Colonic mucosa (tissue), 4 donors: ENCODE data around the gene CYTIP. TPM values are rescaled to one million over a fixed set of nuclear protein-coding genes. Genes with fewer than 3 reads are reported as not detected.
"Not testable (repeated sequence)": the region's sequence is repeated elsewhere in the genome, so short reads cannot be mapped to it uniquely, and the experiment has no call there.

ENCODE experiments used
- DNase-seq: peaks from one replicate; pipeline ENCODE4 v3.0.0-alpha.2; 2020
- H3K27ac ChIP-seq: fragments of 200-600 bp; one replicate; pipeline ENCODE4 v1.8.0; 2021
- H3K27me3 ChIP-seq: fragments of 200-600 bp; one replicate; pipeline ENCODE4 v1.8.0; 2021
- H3K36me3 ChIP-seq: fragments of 200-600 bp; one replicate; pipeline ENCODE4 v1.8.0; 2021
- H3K4me1 ChIP-seq: fragments of 200-600 bp; one replicate; pipeline ENCODE4 v1.8.0; 2021; ENCODE audit warnings: mild to moderate bottlenecking
- H3K4me3 ChIP-seq: fragments of 200-600 bp; one replicate; pipeline ENCODE4 v1.8.0; 2021
- H3K9ac ChIP-seq, 2 donors: one replicate each; pipeline ENCODE4 v1.7.0; 2013; ENCODE audit warnings: control low read depth in 2 of 2, low read depth in 2 of 2, low read length in 2 of 2
- H3K9me3 ChIP-seq: fragments of 200-600 bp; one replicate; pipeline ENCODE4 v1.8.0; 2021
- CTCF ChIP-seq: fragments of 200-600 bp; IDR thresholded peaks from one replicate; pipeline ENCODE4 v1.8.0; 2022; ENCODE audit warnings: antibody characterized with exemption, mild to moderate bottlenecking
- intact Hi-C: fragments of 100-400 bp; cut with DNase I; formaldehyde crosslinking; loops from one replicate; pipeline ENCODE4 v1.14.1; 2022
- total RNA-seq, 2 donors: library from RNA; stranded (reverse); fragmentation: NEBNext Ultra II Directional in 1 of 2; extraction: Animal tissue kit (Norgen Biotek cat#: 25700) in 1 of 2; gene quantifications; one replicate each; pipeline ENCODE4 v1.2.1, GENCODE V29; 2021
- donor health status: healthy.
- donor health status: DM: no; HTN: no; CAD: no.
- donor health status: DM: no; HTN: no; CAD: no.

CYTIP gene
- total RNA-seq, 2 donors from 2014 or later = 5.9 to 8.0 TPM

GRCh38 chr2:157377861-157378260 is 66.0 kb downstream of the CYTIP start:
- H3K9ac ChIP-seq = no peak overlapping the region
- H3K4me1 ChIP-seq = no peaks in the 10 kb centered on the region
- H3K36me3 ChIP-seq = no peaks in the 10 kb centered on the region
- intact Hi-C loops = no loop called here
- no peaks in the 10 kb centered on the region for H3K9me3 ChIP-seq
- H3K27me3 ChIP-seq = no peaks in the 10 kb centered on the region
- H3K4me3 ChIP-seq = no peak overlapping the region
- no peak for TF ChIP-seq CTCF
- no peak for DNase-seq
- no peak overlapping the region for H3K27ac ChIP-seq

- DNase-seq = no peak
- H3K27ac ChIP-seq = no peak overlapping the region
- no peak overlapping the region for H3K9ac ChIP-seq
- no peaks in the 10 kb centered on the region for H3K27me3 ChIP-seq
- no peaks in the 10 kb centered on the region for H3K9me3 ChIP-seq
- TF ChIP-seq CTCF = no peak
- H3K36me3 ChIP-seq = no peaks in the 10 kb centered on the region
- intact Hi-C loops = no loop called here
- no peak overlapping the region for H3K4me3 ChIP-seq
- no peaks in the 10 kb centered on the region for H3K4me1 ChIP-seq
These were observed 67.8 kb downstream of the CYTIP start for GRCh38 chr2:157376041-157376440.

- intact Hi-C loops = no loop called here
These were observed 68.5 kb downstream of the CYTIP start for GRCh38 chr2:157375384-157375783.

GRCh38 chr2:157368508-157368907 is 75.4 kb downstream of the CYTIP start:
- H3K9ac ChIP-seq, H3K36me3 ChIP-seq, intact Hi-C loops, H3K4me3 ChIP-seq, H3K4me1 ChIP-seq, DNase-seq, H3K27ac ChIP-seq, H3K9me3 ChIP-seq, H3K27me3 ChIP-seq: not testable (repeated sequence)

More at GRCh38 chr2:157375384-157375783, 68.5 kb downstream of the CYTIP start:
- Histone ChIP-seq H3K9ac (no peak overlapping the region), H3K4me1 (no peaks in the 10 kb centered on the region), H3K27ac (no peak overlapping the region), H3K27me3 (no peaks in the 10 kb centered on the region), H3K9me3 (no peaks in the 10 kb centered on the region), H3K36me3 (no peaks in the 10 kb centered on the region), H3K4me3 (no peak overlapping the region)
- TF ChIP-seq CTCF = no peak
- no peak for DNase-seq

GRCh38 chr2:157367704-157368103 is 76.2 kb downstream of the CYTIP start:
- no peak for TF ChIP-seq CTCF
- Histone ChIP-seq H3K4me1 (no peaks in the 10 kb centered on the region), H3K27ac (no peak overlapping the region), H3K36me3 (no peaks in the 10 kb centered on the region), H3K9me3 (no peaks in the 10 kb centered on the region), H3K4me3 (no peak overlapping the region), H3K27me3 (no peaks in the 10 kb centered on the region), H3K9ac (no peak overlapping the region)
- no peak for DNase-seq
- intact Hi-C loops = no loop called here

Other genes with a start within 250 kb of the CYTIP start
- gene GALNT5, start 186.4 kb downstream of the CYTIP start, total RNA-seq = 10 to 100 TPM; 52.4 to 56.3 TPM
- under 1 TPM; 0.11 to 0.37 TPM for gene ERMN, start 118.3 kb downstream of the CYTIP start, total RNA-seq
- gene ACVR1C, start 184.8 kb upstream of the CYTIP start, total RNA-seq = 10 to 100 TPM in 1 of 2 donors, 1 to 10 TPM in 1; 5.7 to 18.2 TPM